ENCODE results near the gene PPP4R2. TPM values are rescaled to one million over a fixed set of nuclear protein-coding genes. Genes with fewer than 3 reads are reported as not detected.

The PPP4R2 gene
- total RNA-seq, 1 donor from 2014 or later, result 65.7 TPM

GRCh38 chr3:73115806-73116205, 119.2 kb downstream of the PPP4R2 start:
- intact Hi-C loops (cut with DNase I), result no loop called here
- no peak for DNase-seq
- no peak for ATAC-seq

More at GRCh38 chr3:73115806-73116205, 119.2 kb downstream of the PPP4R2 start:
- no peaks in the 10 kb centered on the region for H3K27me3 ChIP-seq
- TF ChIP-seq CTCF (IDR thresholded peaks at IDR 0.05), result no peak
- H3K9me3 ChIP-seq, result no peaks in the 10 kb centered on the region
- no peak overlapping the region for H3K27ac ChIP-seq
- H3K36me3 ChIP-seq, result no peaks in the 10 kb centered on the region
- H3K4me1 ChIP-seq, result no peaks in the 10 kb centered on the region
- no peak overlapping the region for H3K4me3 ChIP-seq

Other genes with a start within 250 kb of the PPP4R2 start
- gene SHQ1, start 148.4 kb upstream of the PPP4R2 start, total RNA-seq, result 17.3 TPM
- gene GXYLT2, start 108.8 kb upstream of the PPP4R2 start, total RNA-seq, result 8.4 TPM
- 4.0 TPM for gene EBLN2, start 64.8 kb downstream of the PPP4R2 start, total RNA-seq

Measured in upper lobe of right lung (tissue), 1 donor.